Ammon's horn (tissue), 1 donor: ENCODE data around the gene PPP1R10.
"Not testable (repeated sequence)": the region's sequence is repeated elsewhere in the genome, so short reads cannot be mapped to it uniquely, and the experiment has no call there.

Experiments used
- DNase-seq: peaks from one replicate; pipeline ENCODE4 v3.0.0-alpha.2; 2016; ENCODE audit warnings: low spot score

Gene PPP1R10

GRCh38 chr6:30616811-30617564 is at the start of gene PPP1R10:
TSS of gene PPP1R10 (minus strand) at chr6:30617243. CDS start at chr6:30609944, 7,299 bp downstream.
- DNase-seq, result peak; percentile 100

- not testable (repeated sequence) for DNase-seq
These were observed 49.3 kb upstream of the PPP1R10 start for GRCh38 chr6:30666300-30666699.

DNA sequence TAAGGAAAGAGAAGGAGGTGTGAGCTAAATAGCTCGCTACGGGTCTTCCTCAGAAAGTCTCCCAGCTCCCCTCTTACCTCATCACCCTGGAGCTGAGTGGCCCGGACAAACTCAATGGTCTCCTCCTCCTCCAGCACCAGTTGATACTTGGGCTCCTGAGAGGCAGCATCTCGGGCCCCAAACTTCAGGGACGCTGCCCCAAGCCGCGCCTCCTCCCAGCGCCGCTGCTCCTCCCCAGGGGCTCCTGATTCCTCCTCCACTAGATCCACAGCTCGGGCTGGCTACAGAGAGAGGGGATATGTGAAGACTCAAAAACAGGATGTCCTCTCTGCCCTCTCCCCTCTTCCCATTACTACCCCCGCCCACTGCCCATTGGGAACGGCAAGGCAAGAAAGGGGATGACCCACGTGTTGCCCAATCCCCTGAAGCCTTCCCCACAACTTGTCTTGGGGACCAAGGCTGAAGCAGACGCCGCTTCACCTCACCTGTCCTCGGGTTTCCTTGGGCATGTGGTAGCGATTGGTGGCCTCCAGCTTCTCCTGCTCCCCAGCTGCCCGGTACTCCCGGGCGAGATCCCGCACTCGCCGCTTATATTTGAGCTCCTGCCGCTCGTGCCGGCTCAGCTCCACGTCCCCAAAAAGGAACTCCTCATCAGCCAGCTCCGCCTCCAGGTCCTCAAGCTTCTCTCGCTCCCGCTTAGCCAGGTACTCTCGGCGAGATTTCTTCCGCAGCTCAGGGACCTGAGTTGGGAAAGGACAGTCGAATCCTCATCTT is 48.1 kb upstream of the PPP1R10 start:
- DNase-seq, result no peak

DNA sequence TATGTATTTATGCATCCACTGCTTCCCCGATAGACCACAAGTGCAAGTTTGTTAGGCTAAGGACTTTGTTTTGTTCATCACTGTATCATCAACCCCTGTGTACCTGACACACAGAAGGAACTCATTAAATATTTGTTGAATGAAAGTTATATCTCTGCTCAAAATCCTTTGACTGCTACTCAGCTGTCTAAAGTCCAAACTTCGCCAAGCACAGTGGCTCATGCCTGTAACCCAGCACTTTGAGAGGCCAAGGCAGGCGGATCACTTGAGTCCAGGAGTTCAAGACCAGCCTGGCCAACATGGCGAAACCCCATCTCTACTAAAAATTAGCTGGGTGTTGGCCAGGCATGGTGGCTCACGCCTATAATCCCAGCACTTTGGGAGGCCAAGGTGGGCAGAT is 40.9 kb upstream of the PPP1R10 start:
- DNase-seq, result not testable (repeated sequence)

DNA sequence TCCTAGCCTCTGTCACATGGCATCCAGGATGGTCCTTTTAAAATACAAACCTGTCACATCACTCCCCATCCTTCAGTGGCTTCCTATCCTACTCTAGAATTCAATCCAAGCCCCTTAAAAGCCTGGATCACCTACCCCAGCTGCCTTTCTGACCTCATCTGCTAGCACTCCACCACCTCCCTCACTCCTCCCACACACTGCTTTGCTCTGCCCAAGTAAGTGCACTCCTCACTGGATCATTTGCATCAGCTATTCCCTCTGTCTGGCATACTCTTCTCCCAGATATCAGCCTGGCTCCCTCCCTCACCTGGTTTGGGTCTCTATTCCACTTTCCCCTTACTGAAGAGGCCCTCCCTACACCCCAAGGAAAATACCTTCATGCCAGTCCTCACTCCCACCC is 40.4 kb upstream of the PPP1R10 start:
- no peak for DNase-seq

GRCh38 chr6:30656513-30656912 is 39.5 kb upstream of the PPP1R10 start:
- DNase-seq, result no peak

DNA sequence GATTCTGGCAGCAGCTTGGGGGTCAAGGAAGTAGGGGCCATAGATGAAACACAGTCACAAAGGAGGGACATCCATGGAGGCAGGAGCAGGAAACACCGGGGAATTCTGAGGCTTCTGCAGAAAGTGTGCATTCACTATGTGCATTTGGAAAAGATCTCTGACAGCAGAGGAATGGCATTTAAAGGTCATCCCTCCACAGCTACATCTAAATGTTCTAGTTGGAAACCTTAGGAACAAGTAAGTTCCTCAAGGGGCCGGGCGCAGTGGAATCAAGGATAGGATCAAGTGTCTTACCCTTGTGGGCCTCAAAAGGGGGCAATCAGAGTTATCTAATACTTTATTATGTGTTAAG is 38.7 kb upstream of the PPP1R10 start:
- no peak for DNase-seq

DNA sequence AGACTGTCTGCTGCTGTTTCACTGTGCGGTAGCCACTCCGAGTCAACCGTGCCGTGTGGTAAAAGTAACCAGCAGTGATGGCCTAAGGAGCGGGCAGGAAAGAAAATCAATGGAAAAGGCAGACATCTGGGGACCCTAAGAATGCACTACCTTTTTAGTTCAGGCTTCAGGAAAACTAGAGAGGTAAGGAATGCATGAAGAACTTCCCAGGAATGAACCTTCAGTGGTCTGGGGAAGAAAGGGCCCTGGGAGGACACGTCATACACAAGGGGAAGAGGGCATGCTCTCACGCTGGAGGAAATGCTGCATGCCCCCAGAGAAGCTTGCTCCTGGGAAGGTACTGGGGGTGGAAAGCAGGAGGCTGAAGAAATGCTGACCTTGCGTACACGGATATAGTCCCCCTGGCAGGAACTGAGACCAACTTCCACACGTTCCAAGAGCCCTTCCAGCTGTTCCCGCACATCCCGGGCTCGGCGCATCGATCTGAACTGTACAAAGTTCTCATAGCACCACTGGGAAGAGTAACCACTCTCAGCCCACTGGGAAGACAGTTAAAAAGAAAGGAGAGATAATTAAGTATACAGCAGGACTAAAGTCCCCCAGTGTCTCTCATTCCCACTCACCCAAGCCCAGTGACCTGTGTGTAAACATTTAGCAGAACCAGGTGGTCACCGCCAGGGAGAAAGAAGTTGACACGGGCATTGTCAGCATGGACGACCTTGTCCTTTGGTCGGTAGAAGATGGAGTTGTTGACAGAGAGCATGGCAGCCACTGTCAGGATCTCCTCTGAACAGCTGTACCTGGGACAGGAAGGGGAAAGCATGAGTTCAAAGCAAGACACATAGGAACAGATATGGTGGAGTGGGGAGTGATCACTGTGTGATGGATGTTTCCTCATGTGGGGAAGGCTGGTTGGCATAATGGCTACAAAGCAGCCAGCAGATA is 38.0 kb upstream of the PPP1R10 start:
- DNase-seq, result no peak

DNA sequence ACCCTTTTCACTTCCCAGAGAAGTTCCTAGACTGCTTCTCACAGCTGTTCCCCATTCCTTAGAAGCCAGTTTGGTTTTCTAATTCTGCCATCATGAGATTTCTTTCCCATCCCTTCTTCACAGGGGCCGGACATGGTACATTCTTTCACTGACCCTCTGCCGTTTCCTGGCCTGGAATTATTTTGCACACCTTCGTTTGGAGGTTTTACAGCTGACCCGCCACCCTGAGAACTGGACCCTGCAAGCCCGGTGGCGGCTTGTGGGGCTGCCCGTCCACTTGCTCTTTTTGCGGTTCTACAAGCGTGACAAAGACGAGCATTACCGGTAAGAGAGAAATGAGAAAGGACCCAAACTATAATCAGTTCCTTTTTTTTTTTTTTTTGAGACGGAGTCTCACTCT is 34.1 kb upstream of the PPP1R10 start:
- no peak for DNase-seq

DNA sequence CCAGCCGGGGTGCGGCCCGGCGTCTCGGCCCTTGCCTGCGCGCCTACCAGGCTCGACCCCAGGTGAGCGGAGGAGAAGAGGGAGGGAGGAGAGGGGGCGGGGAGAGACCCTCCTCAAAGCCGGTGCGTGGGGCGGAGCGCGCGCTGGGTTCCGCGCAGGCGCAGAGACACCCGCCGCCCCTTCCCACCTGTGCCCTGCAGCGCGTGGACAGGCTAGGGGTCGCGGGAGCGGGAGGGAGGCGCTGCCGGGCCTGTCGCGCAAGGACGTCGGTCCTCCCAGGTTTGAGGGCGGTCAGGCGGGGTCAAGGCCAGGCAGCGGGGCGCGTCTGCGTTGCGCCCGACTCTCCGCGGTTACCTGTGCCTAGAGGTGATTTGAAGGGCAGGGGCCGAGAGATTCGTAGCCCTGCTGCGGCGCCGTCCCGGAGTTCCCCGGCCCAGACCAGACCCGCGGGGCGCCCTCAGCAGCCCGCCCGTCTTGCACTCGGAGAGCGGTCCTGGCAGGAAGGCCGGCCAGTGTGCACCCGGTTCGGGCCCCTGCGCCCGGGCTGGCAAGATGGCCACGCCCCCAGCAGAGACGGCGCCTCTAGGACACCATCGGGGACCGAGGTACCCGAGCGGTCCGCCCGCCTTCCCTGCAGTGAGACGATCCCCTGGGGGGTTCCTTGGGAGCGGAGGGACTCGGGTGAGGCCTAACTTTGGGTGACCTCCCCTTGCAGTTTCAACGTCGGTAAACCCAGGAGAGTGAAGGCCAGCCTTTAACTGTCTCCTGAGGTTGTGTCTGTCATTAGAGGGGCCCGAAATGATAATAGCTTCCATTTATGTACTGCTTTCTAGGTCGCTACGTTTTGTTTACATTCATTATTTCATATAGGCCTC is 30.4 kb upstream of the PPP1R10 start:
- DNase-seq, result peak; percentile 72

- peak; percentile 96 for DNase-seq
These were observed 29.6 kb upstream of the PPP1R10 start, which contains the start of gene C6orf136 for GRCh38 chr6:30646450-30647241. TSS of gene C6orf136 (plus strand) at chr6:30647133. CDS start at chr6:30647232, 99 bp downstream.

- no peak for DNase-seq
These were observed 28.9 kb upstream of the PPP1R10 start for GRCh38 chr6:30645989-30646388.

DNA sequence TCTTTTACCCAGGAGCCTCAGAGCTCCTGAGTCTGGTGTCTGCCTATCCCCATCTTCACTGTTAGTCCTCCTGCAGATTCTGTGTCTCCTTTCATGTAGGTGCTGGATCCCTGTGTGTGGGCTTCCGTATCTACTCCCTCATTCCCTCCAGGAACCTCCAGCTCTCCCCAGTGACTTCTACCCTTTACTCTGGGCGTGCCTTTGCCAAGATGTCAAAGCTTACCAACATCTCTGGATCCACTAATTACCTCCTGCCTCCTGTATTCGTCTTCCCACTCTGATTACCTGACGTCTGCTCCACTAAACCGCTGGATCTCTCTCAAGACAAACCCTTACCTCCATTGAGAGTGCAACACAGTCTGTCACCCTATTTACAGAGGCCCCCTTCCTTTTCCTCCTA is 27.7 kb upstream of the PPP1R10 start:
- no peak for DNase-seq

DNA sequence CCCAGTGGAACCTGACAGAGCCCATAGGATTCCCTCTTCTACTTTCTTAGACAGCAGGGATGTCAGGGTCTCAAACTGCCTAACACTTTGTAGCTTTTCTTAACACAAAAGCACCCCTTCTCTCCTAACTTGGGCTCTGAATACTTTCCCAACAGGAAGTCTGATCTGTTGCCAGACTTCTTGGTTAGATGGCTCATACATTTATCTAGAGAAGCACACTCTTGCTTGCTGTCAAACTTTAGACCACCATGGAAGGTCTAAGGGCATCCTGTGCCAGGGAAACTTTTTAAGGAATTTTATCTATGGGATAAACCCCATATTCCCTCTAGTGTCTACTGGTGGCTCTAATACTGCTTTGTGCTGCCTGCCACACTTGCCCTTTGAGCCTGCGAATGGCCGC is 26.6 kb upstream of the PPP1R10 start:
- DNase-seq, result no peak

- DNase-seq, result no peak
These were observed 24.0 kb upstream of the PPP1R10 start for GRCh38 chr6:30641048-30641447.

- DNase-seq, result no peak
These were observed 23.4 kb upstream of the PPP1R10 start for GRCh38 chr6:30640481-30640880.

- DNase-seq, result no peak
These were observed 18.8 kb upstream of the PPP1R10 start for GRCh38 chr6:30635834-30636233.

- DNase-seq, result peak; percentile 97
These were observed 9.7 kb upstream of the PPP1R10 start, which contains the start of gene ATAT1 for GRCh38 chr6:30626484-30627366. TSS of gene ATAT1 (plus strand) at chr6:30626874.

DNA sequence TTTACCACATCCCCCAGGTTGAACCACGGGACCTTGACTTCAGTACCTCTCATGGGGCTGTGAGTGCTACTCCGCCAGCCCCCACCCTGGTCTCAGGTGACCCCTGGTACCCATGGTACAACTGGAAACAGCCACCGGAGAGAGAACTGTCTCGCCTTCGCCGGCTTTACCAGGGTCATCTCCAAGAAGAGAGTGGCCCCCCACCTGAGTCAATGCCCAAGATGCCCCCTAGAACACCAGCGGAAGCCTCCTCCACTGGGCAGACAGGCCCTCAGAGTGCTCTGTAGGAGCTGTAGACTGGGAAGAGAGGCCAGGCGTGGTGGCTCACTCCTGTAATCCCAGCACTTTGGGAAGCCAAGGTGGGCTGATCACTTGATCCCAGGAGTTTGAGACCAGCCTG is 8.5 kb upstream of the PPP1R10 start:
- DNase-seq, result no peak
